CD4-positive, alpha-beta T cell treated with Interleukin-12 subunit alpha and Interleukin-12 subunit beta, for 1 hour (primary cell): Measurements from ENCODE around the gene INKA1.
"Not testable (repeated sequence)": the region's sequence is repeated elsewhere in the genome, so short reads cannot be mapped to it uniquely, and the experiment has no call there.

ENCODE experiments used
- DNase-seq: peaks from one replicate; pipeline ENCODE4 v3.0.0-alpha.2; 2020

The INKA1 gene

DNA sequence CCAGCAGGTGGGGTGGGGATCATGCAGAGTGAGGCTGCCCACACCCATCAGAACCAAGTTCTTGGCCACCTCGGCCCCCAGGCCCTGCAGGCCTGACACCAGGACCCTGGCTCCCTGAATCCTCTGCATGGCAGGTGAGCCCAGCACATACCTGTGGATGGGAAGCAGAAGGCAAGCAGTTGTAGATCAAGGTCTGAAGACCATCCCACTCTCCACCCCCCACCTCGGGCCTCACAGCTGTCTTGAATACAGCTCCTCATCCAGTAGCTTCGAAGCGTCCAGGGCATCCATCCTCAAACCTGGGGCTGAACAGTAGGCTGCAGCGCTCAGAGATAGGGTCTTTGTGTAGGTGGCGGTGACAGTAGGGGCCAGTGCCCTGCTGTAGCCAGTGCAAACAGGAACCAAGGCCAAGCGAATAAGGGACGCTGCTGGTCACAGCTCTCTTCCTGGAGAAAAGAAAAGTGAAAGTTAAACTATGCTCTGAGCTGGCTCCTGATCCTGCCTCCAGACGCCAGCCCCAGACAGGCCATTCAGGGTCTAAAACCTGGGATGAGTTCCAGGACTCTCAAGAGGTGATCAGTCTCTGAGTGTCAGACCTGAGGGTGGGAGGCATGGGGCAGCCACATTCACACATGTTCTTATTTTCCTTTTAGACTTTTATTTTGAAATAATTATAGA, 10.6 kb downstream of the INKA1 start, which contains the start of gene UBA7:
Gene UBA7 (minus strand): TSS at position 457 of the 678 bp plus-strand sequence. CDS start 166 bp downstream, at position 291.
- DNase-seq: peak; percentile 55

DNA sequence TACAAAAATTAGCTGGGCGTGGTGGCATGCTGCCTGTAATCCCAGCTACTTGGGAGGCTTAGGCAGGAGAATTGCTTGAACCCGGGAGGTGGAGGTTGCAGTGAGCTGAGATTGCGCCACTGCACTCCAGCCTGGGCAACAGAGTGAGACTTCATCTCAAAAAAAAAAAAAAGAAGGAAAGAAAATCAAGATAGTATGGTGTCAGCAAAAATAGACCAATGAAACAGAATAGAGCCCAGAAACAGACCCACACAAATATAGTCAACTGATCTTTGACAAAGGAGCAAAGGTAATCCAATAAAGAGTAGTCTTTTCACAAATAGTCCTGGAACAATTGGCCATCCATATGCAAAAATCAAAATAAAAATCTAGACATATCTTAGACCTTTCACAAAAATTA, 20.1 kb downstream of the INKA1 start:
- not testable (repeated sequence) for DNase-seq

DNA sequence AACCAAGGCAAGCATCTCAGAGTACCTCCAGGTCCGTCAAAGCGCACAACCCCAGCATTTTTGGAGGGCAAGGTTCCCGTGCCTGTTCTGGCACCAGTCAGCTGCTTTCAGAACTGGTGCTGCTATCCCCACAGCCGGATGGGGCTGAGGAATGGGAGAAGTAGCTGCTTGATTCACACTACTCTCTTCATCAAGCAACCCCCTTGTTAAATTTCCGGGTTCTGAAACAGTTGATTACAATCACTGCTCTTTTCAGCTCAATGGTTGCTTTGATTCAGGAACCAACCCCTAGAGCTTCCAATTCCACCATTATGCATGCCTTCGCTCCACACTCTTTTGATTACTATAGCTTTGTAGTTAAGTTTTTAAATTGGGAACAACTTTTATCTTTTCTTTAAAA, 23.0 kb downstream of the INKA1 start:
- DNase-seq: no peak

DNA sequence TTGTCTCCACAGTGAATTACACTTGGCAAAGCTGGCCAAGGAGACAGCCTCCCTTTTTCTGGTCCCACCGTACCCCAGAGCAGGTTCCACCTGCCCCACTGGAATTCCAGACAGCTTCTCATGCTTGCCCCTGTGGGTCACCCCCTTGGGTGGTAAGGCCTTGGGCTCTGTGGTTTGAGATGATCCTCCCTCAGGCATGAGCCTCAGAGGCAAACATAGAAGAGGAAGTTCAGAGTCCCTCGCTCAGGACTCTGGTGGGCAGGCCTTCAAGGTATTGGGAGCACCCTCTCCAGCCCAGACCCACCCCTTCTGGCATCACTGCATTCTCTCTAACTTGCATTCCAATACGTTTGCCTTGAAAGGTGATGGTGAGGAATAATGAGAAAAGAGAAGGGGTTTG, 28.3 kb downstream of the INKA1 start:
- no peak for DNase-seq

DNA sequence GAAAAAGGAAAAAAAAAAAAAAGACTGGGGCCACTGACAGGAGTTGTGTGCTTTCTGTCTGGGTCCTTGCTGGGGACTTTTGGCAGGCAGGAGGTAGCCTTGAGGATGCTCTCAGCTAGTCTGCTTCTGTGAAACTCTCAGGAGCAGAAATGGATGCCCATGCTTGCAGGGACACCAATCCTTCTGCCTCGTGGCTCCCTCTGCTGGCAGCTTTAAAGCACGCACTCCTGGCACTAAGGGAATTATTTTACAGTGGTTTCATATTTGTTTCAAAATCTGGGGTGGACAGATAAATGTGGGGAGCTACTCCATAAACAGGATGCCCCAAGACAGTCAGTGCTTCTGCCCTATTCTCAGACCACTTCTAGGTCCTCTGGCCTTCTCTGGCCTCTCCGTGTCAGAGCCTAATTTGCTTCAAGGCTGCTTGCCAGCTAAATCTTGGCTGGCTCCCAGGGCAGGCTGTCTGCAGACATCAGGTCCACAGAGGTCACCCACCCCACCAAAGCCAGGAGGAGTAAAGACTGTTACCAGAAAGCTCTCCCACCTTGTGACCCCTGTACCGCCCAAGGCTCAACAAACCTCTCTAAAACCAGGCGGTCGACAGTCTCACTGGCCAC, 36.2 kb downstream of the INKA1 start:
- DNase-seq: peak; percentile 86

DNA sequence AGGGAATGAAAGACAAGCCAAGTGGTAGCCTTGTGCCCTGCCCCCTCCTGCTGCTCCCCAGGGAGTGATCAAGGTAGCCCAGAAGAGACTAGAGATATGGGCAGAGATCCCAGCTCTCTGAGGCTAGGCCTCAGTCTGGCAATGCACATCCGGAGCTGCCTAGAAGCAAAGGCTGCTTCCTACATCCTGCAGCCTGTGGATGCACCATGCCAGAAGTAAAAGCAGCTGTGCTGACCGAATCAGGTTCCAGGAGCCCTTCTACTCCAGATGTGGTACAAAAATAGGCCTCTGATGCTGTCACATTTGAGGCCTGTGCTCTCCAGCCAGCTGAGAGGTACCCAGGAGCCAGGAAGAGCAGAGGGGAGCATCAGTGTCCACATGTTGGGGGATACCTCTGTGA, 37.3 kb downstream of the INKA1 start:
- no peak for DNase-seq

DNA sequence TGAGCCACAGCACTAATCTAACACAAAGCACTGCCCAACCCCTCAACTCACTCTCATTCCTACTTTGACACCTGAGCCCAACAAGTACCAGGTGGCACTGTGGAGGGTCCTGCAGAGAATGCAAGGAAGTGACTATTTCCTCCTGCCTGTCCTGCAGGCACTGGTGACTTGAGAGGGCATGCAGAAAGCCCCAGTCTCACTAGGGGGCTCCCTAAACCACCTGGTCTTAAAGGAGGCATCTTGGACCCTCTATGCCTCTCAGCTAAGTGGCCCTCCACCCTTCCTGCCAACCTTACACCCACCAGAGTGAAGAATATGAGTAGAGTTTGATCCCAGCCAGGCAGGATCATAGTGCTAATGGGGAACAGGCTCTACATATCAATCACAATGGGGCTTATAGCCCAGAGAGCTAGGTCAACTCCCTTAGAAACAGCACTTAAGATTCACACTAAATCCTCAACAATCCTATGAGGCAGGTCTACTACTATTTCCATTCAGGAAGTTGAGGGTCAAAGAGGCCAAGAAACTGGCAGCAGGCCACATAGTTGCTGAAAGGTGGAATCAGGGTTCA, 38.1 kb downstream of the INKA1 start:
- DNase-seq: no peak

DNA sequence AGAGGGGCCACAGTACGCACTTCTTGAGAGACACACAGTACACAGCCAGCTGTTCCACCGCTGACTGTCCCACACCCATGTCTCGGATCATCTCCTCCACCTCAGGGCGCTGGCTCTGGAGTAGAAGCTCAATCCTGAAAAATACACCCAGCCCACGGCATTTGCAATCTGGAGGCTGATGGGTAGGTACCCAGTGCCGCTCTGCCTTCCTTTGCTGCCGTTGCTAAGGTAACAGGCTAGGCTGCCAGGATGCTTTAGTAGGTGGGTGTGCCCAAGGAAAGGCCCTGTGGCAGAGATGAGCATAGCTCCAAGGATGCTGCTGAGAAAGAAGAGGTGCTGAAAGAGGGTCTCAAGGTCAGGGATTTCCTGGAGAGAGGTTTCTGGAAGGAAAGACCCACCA, 38.7 kb downstream of the INKA1 start:
- no peak for DNase-seq

DNA sequence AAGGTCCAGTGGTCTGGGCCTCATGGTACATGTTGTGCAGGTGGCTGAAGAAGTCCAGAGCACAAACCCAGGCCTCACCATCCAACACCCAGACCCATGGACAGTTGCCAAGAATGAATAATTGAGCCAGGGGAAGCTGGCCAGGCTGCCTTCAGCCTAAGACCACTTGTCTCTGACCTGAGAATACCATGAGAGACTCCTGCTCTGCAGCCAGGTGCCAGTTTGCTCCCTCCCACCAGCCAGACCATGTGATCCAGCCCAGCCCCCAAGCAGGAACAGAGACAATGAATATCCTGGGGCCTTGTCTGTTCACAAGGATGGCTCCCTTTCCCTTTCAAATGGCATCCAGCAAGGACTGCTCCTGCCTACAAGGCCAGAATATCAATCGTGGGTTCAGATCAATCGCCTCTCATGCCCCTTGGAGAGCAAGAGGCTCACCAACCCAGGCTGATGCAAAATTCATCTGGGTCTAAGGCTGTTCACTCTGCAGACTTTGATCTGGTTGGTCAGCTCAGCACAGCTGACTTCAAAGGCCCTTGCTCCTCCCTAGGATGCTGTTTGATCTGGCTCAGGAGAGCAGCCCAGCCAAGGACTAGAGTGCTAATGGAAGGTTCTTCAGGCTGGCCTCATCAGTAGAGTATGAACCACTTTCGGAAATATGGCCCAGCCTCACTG, 39.9 kb downstream of the INKA1 start:
- DNase-seq: no peak

DNA sequence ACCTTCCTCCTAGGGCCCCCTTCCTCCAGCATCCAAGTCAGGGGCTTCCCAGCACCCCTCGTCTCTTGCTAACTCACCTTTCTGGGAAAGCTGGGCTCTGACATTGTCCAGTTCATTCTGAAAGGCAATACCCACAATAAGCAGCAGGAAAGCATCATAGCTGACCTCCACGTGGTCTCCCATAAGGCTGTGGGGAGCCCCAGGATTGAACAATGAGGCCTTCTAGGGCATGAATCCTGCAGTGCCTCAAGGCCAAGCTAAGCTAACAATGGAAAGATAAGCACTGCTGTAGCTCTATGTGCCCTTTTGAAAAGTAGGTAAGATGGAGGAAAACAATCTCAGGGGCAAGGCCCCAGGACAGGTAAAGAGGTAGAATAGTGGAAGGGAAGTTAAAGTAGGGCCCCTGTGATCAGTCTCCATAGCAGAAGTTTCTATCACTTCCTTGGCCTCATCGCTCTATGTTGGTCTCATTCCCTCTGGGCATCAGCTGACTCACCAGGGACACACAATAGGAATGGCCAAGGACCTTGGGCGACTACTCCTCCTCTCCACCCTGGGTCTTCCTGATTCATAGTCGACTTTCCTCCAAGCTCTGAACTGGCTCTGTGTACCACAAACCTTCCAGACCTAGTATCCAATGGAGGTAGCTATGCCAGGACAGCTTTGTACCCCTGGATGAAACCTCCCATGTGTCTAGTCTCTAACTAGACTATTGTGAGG, 41.6 kb downstream of the INKA1 start:
- DNase-seq: no peak

DNA sequence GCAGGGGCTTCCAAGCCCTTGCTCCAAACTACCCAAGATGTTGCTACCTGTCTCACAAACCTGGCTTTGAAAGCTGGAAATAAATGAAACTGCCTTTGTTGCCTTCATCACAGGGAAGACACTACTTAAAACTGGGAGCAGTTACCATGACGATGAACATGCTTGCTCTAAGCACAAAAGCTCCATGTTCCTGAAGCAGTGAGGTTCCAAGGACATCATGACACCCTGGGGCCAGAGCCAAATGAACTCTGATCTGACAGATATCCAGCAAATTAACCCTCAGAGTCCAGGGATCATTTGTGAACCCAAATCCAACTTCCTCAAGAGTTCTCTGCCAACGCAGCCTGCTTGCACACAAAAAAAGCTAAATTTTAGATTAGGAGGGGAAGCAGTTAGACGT, 42.6 kb downstream of the INKA1 start:
- DNase-seq: no peak
